IPS-18c (cell line): ENCODE data around the gene PAX7.

Experiments
- H3K4me3 ChIP-seq: 2 replicates; pipeline ENCODE4 v1.7.0; 2013; ENCODE audit warnings: low read depth, mild to moderate bottlenecking, low read length, moderate library complexity; ENCODE audit not compliant: insufficient read depth
- H3K9me3 ChIP-seq: one replicate; pipeline ENCODE4 v1.6.1; 2013; ENCODE audit warnings: mild to moderate bottlenecking, low read length, moderate library complexity; ENCODE audit not compliant: control insufficient read depth, insufficient read depth

Gene PAX7

DNA sequence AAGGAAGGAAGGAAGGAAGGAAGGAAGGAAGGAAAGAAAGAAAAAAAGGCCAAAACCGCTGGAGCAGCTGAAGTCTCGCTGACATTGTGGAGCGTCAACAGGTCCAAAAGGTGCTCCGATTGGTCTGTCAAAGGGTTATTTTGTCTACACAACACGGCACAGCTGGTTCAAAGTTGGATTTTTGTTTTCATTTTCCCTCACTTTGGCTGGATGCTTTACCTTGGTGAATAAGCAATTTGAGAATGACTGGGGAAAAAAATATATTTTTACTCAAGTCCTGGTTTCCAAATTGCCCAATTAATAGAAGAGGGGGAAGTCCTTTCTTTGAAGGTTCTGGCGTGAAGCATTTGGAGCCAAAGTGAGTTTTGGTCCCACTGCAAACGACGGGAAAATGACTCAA, 19.3 kb upstream of the PAX7 start:
- Histone ChIP-seq H3K4me3 (no peak overlapping the region), H3K9me3 (no peaks in the 10 kb centered on the region)

DNA sequence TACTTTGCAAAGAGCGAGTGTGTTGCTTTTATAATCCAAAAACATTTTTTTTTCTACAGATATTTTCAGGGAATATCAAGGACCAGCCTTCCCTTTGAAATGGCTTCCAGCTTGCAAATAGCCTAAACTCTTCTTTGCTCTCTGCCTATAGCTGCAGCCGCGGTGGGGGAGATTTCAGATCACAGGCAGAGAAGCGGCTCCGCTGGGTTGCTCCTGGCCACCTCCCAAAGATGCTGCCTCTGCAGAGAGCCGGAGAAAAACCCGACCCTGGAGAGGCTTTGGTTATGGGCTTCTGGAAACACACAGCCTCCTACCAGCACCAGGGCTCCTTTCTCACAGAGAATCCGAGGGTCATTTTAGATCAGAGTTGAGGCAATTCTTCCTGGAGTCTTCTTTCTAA, 18.6 kb upstream of the PAX7 start:
- H3K4me3 ChIP-seq = no peak overlapping the region
- H3K9me3 ChIP-seq = no peaks in the 10 kb centered on the region

DNA sequence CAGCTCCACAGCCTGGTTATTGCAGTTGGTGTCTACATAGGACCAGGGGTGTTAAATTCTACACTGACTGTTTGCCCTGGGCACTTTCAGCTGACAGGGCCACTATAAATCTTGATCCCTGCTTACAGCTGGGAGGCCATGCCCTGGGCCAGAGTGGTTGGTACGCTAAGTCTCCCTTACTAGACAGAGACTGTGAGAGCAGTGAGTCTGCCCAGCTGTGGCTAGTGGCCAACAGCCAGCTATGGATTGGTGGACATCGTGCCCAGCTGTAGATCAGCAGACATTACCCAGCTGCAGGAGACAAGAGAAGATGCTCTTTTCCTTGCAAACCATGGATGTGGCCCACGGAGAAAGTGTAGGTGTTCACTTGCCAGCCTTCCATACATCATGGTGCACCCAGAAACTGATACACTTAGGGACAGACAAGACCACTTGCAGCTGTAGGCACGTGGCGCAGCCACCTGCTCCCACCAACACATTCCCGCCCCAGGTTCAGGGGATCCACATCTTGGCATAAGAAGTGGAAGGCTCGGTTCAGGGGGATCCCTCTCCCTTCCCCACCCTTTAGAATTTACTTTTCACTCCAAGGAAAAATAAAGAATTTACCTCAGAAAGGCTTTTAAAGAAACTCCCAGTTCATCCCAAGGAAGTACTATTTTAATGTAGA, 16.4 kb upstream of the PAX7 start:
- Histone ChIP-seq H3K9me3 (no peaks in the 10 kb centered on the region), H3K4me3 (no peak overlapping the region)

DNA sequence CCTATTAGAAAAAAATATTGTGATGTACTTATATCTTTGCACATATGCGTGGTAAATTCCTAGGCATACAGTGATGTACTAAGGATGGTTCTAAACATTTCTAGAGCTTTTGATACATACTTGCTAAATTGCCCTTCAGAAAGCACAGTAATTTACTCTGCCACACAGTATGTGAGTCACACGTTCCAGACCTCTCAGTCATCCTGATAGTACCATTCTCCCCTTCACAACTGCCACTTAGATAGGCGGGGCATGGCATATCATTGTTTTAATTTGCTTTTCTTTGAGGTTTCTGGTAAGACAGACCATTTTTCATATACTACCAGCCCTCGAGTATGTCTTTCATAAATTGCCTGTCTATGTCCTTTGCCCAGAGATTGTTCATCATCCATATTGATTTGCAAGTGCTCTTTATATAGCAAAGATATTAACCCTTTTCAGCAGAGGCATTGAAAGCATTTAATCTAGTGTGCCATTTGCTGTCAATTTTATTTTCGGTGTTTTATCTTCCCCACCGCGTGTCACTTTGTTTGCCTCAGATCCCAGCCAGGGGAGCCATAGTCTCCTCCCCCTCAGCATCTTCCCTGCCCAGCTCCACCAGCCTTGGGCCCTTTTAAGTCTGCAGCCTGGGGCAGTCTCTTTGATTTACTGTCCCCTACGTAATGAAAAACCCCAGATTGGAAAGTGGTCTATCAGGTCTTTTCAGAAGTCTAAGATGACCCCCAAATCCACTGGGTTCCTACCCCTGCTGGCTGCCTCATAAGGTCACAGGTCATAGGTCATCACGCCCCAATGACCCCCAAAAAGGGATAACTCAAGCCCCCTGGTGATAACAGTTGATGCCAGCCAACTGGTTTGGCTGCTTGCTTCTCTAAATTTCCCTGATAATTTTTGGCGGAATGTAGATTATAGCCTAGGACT, 11.8 kb upstream of the PAX7 start:
- Histone ChIP-seq H3K4me3 (no peak overlapping the region), H3K9me3 (no peaks in the 10 kb centered on the region)

DNA sequence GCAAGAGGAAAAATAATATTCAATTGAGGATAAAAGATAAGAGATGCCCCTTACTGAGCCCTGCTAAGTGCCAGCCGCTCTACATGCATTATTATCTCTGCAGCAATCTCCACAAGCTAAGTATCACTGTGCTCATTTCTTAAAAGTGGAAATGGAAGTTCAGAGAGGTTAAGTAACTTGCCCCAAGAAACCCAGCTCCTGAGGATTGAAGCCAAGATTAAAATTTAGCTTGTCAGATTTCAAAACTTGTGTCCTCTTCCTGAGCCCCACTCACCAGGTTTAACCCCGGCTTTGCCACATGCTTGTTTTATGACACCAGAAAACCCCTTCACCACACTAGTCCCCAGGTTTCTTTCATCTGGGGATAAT, 11.2 kb upstream of the PAX7 start:
- no peaks in the 10 kb centered on the region for H3K9me3 ChIP-seq
- H3K4me3 ChIP-seq = no peak overlapping the region

DNA sequence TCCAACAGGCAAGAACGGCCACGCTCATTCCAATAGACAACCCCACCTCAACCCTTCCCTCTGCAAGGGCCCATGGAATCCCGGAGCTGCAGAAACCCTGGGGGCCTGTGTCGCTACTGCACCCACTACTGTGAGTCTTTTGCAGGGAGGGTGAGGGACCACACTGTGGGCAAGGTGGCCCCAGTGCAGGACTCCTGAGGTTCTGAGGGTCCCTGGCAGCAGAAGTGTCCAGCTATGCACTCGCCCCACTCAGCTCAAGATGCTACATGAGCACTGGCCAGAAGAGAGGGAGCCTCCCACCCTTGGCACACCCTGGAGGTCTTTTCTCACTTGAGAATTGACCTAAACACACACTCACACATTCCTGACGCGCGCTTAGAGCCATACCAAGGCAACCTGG, 2.1 kb upstream of the PAX7 start:
- Histone ChIP-seq H3K9me3 (peaks cover 2% of the 10 kb centered on the region), H3K4me3 (no peak overlapping the region)

DNA sequence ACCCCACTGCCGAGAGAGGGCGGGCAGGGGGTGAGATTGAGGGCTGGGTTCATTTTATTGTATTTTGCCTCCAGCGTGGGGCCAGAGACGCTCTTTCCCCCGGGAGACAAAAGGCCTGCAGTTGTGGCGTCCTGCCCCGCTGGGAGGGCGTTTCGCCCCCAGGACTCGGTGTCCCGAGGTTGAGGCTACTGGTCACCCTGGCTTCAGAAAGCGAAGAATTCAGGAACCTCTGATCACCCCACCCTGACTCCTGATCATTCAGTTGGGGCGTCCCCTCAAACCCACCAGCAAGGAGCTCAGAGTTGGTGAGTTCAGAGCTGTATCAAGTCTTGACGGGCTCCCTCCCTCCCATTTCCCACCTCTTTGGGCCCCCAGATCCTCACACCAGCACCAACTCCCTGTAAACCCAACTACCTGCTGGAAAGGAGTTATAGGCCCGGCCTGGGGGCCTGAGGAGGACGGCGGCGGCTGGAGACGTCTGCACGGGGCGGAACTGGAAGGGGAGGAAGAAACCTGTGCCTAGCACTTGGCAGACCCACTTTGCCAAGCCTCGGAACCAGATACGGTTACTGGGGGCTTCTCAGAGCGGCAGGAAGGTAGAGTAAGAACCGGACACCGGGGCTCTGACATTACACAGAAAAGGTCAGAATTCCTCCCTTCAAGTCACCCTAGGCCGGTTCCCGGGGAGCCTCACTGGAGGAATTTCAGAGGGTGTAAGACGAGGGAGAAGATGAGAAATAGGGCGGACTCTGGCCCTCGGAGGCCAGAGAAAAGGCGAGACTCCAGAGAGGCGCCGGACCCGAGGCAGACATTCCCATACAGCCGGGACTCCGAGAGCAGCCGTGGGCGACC, 761 bp upstream of the PAX7 start:
- Histone ChIP-seq H3K9me3 (peaks cover 4% of the 10 kb centered on the region), H3K4me3 (peak overlapping the region; percentile 40; the same call in 1 of the 2 replicates)

DNA sequence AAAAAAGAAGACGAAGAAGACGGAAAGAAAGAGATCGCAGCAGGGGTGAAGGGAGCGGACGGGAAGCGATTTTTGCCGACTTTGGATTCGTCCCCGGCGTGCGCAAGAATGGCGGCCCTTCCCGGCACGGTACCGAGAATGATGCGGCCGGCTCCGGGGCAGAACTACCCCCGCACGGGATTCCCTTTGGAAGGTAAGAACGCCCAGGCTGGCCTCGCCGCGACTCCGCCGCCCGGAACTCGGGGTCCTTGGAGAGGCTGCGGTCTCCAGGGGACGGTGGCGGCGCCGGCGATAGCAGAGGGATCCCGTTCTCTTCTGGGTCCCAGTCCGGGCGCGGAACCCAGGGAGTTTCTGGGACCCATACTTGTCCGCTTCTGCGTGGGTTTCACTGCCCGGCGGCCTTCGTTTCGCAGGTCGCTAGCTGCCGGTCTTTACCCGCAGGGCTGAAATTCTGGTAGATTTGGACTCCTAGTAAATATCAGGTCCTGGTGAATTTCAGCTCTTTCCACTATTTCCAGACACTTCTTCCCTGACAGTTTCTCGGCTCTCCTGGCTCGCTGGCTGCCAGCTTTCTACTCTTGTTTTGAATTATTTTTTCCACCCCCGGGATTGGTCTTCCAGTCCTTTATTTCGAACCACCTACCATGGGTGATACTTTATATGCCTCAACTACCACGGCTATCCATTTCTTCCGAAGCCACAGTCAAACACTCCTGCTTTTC, 1.0 kb downstream of the PAX7 start:
- H3K9me3 ChIP-seq = peaks cover 2% of the 10 kb centered on the region
- H3K4me3 ChIP-seq = peak overlapping the region; percentile 61

DNA sequence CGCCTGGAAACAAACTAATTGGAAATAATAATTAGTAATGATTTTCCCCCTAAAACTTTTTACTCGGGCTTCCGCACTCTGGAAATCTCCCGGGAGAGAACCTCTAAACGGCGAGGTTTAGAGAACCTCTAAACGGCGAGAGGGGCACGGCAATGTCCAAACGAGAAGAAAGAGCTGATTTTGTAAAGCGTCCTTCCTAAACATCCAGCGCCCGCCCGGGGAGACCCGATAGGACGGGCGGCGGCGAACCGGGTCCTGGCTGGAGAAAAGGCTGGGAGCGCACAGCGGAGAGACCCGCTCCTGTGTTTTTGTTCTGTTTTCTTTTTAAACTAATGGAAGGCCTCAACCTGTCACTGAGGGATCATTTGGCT, 1.6 kb downstream of the PAX7 start:
- H3K4me3 ChIP-seq = peak overlapping the region; percentile 61; the same call in 1 of the 2 replicates
- H3K9me3 ChIP-seq = peaks cover 2% of the 10 kb centered on the region

DNA sequence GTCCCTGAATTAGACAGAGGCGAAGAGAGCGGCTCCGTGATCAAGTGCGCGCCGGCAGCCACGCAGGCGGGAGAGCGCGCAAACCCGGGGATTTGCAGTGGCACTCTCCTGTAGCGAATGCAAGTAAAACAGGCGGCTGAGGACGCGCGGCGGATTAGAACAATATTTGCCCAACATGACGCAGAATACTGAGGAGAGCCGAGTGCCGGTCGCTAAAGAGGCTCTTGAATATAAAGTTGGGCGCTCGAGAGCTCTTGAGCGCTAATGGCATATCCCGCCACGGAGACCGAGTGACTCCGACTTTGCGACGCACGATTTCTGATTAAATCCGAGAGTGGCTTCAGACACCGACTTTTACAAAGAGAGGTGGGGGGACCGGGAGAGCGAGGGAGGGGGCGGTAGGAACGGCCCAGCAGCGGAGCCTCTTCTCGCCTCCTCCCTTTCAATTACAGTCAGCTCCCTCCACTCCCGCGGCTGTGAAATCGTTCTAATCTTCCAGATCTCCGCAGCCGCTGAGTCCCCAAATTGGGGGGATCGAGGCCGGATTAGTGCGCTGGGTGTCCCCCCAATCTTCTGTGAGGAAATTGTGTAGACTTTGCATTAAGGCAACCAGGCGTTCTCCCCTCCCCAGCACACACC, 2.3 kb downstream of the PAX7 start:
- H3K4me3 ChIP-seq = peak overlapping the region; percentile 24; the same call in 1 of the 2 replicates

DNA sequence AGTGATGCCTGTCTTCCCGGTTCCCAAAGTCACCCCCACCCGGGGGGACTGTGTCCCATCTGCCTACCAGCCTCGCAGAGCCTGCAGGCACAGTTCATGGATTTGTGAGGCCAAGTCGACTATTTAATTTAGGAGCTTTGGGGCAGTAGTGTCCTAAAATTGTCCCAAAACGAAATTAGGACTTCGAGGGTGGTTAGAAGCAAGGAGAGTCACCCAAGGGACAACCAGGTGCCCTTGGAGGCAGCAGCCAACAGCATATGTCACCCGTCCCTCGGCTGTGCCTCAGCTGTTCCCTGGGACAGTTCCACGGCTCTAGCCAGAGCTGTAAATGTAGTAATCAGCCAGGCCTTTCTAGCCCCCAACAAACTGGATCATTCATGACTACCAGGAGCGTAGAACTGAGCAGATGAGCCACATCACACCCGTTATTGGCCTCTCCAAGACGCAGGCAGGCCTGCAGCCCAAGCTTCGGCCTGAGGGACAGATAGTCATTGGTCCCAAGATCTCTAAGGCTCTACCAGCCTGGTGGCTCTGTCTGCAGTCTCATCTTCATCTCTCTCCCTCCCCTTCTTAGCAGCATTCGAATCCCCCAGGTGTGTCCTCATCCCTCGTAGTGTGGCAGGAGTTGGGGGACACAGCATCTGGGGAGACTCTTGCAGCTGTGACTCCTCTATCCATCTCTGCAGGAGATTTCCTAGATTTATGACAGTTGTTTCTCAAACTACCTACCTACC, 2.9 kb downstream of the PAX7 start:
- peaks cover 2% of the 10 kb centered on the region for H3K9me3 ChIP-seq
- H3K4me3 ChIP-seq = peak overlapping the region; percentile 24

More for the DNA sequence above, 2.3 kb downstream of the PAX7 start:
- H3K9me3 ChIP-seq = peaks cover 2% of the 10 kb centered on the region

DNA sequence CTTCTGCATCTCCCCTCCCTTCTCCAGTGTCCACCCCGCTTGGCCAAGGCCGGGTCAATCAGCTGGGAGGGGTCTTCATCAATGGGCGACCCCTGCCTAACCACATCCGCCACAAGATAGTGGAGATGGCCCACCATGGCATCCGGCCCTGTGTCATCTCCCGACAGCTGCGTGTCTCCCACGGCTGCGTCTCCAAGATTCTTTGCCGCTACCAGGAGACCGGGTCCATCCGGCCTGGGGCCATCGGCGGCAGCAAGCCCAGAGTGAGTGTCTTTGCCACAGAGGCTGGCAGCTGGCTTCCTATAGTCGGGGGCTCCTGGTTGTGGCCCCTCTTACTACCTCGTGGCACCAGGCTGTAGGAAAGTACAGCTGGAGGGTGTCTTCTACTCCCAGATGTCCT, 3.6 kb downstream of the PAX7 start:
- H3K4me3 ChIP-seq = no peak overlapping the region
- H3K9me3 ChIP-seq = peaks cover 2% of the 10 kb centered on the region

DNA sequence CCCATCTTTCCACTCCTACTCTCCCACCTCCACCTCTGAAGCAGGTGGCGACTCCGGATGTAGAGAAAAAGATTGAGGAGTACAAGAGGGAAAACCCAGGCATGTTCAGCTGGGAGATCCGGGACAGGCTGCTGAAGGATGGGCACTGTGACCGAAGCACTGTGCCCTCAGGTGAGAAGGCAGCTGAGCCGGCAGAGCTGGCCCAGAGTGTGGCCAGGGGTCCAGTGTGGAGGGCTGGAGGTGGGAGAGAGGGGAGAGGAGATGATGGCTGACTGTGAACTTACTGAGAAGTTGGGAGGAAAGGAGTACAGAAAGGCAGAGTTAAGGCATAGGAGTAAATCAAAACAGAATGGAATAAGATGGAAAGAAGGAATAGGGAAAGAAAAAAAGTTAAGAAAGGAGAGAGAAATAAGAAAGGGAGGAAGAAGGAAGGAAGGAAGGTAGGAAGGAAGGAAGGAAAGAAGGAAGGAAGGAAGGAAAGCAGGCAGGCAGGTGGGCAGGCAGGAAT, 4.5 kb downstream of the PAX7 start:
- Histone ChIP-seq H3K4me3 (no peak overlapping the region), H3K9me3 (peaks cover 2% of the 10 kb centered on the region)

DNA sequence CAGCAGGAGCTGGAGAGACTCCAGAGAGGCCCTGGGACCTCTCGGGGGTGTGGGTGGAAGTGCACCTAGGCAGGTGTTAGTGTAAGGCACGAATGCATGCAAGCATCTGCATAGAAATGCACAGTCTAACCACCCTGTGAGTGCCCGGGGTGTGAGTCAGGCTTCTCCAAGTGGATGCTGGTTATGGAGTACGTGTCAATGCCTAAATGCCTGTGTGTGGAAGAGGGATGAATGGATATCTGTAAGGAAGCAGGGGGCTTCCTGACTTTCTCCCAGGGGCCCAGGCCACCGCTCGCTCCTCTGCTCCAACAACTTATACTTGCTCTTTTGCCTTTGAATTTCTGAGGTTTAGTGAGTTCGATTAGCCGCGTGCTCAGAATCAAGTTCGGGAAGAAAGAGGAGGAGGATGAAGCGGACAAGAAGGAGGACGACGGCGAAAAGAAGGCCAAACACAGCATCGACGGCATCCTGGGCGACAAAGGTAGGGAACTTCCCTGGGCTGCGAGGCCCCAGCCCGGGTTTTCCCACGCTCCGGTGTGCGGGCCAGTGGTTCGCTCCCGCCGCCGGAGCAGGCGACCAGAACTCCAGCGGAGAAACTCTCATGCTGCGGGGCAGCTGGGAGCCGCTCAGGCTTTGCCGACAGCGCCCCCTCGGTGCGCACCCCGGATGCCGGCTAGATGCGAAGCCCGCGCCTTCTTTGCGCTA, 5.4 kb downstream of the PAX7 start:
- Histone ChIP-seq H3K4me3 (peak overlapping the region; percentile 24; the same call in 1 of the 2 replicates), H3K9me3 (peaks cover 2% of the 10 kb centered on the region)
